Spleen (tissue), 11 donors: ENCODE data around the gene PRR27. TPM values are rescaled to one million over a fixed set of nuclear protein-coding genes. Genes with fewer than 3 reads are reported as not detected.

Experiments
- DNase-seq: peaks from one replicate; pipeline ENCODE4 v3.0.0-alpha.2; 2020
- H3K27ac ChIP-seq, 8 donors: fragments of 200-600 bp; sonication (generic) in 7 of 8; 1 replicate in 4 of 8; 2 replicates in 4 of 8; pipeline versions ENCODE4 v1.5.0 to v1.8.0; 2016 to 2021; ENCODE audit warnings: inconsistent platforms in 4 of 8, mild to moderate bottlenecking in 4 of 8, moderate library complexity in 1 of 8
- H3K27me3 ChIP-seq, 7 donors: fragments of 200-600 bp; sonication (generic) in 6 of 7; replicated peaks in 1 of 7; 1 replicate in 4 of 7; 2 replicates in 3 of 7; pipeline versions ENCODE4 v1.5.0 to v1.8.0; 2016 to 2021; ENCODE audit warnings: inconsistent platforms in 3 of 7, mild to moderate bottlenecking in 1 of 7
- H3K36me3 ChIP-seq, 6 donors: fragments of 200-600 bp; sonication (generic) in 5 of 6; 1 replicate in 4 of 6; 2 replicates in 2 of 6; pipeline versions ENCODE4 v1.5.0 to v1.8.0; 2016 to 2021; ENCODE audit warnings: inconsistent platforms in 2 of 6
- H3K4me1 ChIP-seq, 6 donors: fragments of 200-600 bp; sonication (generic) in 5 of 6; 1 replicate in 3 of 6; 2 replicates in 3 of 6; pipeline versions ENCODE4 v1.5.0 to v1.8.0; 2016 to 2021; ENCODE audit warnings: inconsistent platforms in 3 of 6
- H3K4me3 ChIP-seq, 8 donors: fragments of 200-600 bp; sonication (generic) in 7 of 8; 1 replicate in 4 of 8; 2 replicates in 4 of 8; pipeline versions ENCODE4 v1.5.0 to v1.8.0; 2016 to 2021; ENCODE audit warnings: inconsistent platforms in 4 of 8, mild to moderate bottlenecking in 4 of 8, moderate library complexity in 2 of 8
- H3K9me3 ChIP-seq, 8 donors: fragments of 200-600 bp; sonication (generic) in 7 of 8; 1 replicate in 4 of 8; 2 replicates in 4 of 8; pipeline versions ENCODE4 v1.5.0 to v1.8.0; 2016 to 2021; ENCODE audit warnings: inconsistent platforms in 4 of 8
- POLR2A ChIP-seq, 3 donors: fragments of 450-650 bp; IDR thresholded peaks; one replicate each; pipeline ENCODE4 v1.5.1; 2017; ENCODE audit warnings: antibody characterized with exemption in 3 of 3, mild to moderate bottlenecking in 1 of 3
- POLR2AphosphoS5 ChIP-seq, 3 donors: sonication (generic); formaldehyde crosslinking; IDR thresholded peaks; one replicate each; pipeline ENCODE4 v1.5.1; 2017; ENCODE audit warnings: antibody characterized with exemption in 3 of 3
- WGBS, 5 donors: extraction: QIAGEN DNeasy Blood & Tissue Kit in 3 of 5; methylation state at CpG; one replicate each; pipeline versions ENCODE4 v1.1.5 to v1.1.7; 2013 to 2018; 5-methylcytosine and 5-hydroxymethylcytosine counted together
- intact Hi-C: fragments of 100-400 bp; cut with DNase I; formaldehyde crosslinking; loops from one replicate; pipeline ENCODE4 v1.15.0; 2023; ENCODE audit warnings: low total_unique reads
- polyA plus RNA-seq, 3 donors: library from polyadenylated mRNA; stranded (reverse); fragments of 200-250 nt; gene quantifications; one replicate each; pipeline ENCODE4 v1.2.1, GENCODE V29; 2013
- total RNA-seq, 7 donors: library from RNA; depleted of rRNA in 3 of 7; stranded (reverse); fragments of >200 nt in 3 of 7; fragmentation: NEBNext Ultra II Directional in 4 of 7; extraction: Animal tissue kit (Norgen Biotek cat#: 25700) in 4 of 7; gene quantifications; one replicate each; pipeline versions ENCODE4 v1.1.0 to v1.2.1, GENCODE V29; 2016 to 2021
- TF ChIP-seq, protein P1 (sequence below), 11 experiments: fragments of 200-600 bp in 7 of 11; fragments of 450-650 bp in 4 of 11; sonication (generic) in 4 of 11; IDR thresholded peaks in 8 of 11; conservative IDR thresholded peaks in 3 of 11; 1 replicate in 7 of 11; 2 replicates in 4 of 11; pipeline versions ENCODE4 v1.4.0 to v1.8.0; 2016 to 2021; ENCODE audit warnings: antibody characterized with exemption in 11 of 11, inconsistent platforms in 4 of 11, mild to moderate bottlenecking in 1 of 11
- donor health status: healthy with polysubstance abuse.
- donor health status: DM: no; HTN: no; CAD: no; lungs with moderate emphysema.
- donor health status: DM: no; HTN: no; CAD: no.
- donor health status: Bipolar disorder and iron deficiency.
- donor health status: healthy.
- donor health status: DM: no; HTN: no; CAD: no.
- donor health status: DM: yes; HTN: yes; CAD: no.

The PRR27 gene
- total and polyA plus RNA-seq, 10 donors, result not detected

DNA sequence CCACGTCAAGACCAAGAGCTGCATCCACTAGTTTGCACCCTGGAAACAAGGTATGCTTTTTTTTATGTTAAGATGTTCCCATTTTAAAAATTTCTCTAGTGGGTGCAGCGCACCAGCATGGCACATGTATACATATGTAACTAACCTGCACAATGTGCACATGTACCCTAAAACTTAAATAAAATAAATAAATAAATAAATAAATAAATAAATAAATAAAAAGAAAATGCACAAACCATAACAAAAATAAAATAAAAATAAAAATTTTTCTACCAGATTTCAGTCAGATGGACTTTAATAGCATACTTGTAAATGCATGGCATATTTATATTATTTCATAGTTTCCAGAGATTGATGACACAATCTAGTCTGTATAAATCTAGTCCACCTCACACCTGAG is 1.9 kb upstream of the PRR27 start:
- no peaks in the 10 kb centered on the region for H3K27me3 ChIP-seq
- no peaks in the 10 kb centered on the region for H3K9me3 ChIP-seq
- H3K4me1 ChIP-seq, result no peaks in the 10 kb centered on the region
- TF ChIP-seq, protein P1, sequence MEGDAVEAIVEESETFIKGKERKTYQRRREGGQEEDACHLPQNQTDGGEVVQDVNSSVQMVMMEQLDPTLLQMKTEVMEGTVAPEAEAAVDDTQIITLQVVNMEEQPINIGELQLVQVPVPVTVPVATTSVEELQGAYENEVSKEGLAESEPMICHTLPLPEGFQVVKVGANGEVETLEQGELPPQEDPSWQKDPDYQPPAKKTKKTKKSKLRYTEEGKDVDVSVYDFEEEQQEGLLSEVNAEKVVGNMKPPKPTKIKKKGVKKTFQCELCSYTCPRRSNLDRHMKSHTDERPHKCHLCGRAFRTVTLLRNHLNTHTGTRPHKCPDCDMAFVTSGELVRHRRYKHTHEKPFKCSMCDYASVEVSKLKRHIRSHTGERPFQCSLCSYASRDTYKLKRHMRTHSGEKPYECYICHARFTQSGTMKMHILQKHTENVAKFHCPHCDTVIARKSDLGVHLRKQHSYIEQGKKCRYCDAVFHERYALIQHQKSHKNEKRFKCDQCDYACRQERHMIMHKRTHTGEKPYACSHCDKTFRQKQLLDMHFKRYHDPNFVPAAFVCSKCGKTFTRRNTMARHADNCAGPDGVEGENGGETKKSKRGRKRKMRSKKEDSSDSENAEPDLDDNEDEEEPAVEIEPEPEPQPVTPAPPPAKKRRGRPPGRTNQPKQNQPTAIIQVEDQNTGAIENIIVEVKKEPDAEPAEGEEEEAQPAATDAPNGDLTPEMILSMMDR (IDR thresholded peaks at IDR 0.05 in 8 of 11, conservative IDR thresholded peaks at IDR 0.05 in 3 of 11), result no peak
- no peak for TF ChIP-seq POLR2A (IDR thresholded peaks at IDR 0.05)
- no peaks in the 10 kb centered on the region for H3K36me3 ChIP-seq
- H3K4me3 ChIP-seq, result no peak overlapping the region
- 80 to 85% (median 83%) methylated on average over 2 of the region's 2 CpGs for WGBS, 5 donors
- DNase-seq, result no peak
- intact Hi-C loops, result no loop called here
- H3K27ac ChIP-seq, result no peak overlapping the region

DNA sequence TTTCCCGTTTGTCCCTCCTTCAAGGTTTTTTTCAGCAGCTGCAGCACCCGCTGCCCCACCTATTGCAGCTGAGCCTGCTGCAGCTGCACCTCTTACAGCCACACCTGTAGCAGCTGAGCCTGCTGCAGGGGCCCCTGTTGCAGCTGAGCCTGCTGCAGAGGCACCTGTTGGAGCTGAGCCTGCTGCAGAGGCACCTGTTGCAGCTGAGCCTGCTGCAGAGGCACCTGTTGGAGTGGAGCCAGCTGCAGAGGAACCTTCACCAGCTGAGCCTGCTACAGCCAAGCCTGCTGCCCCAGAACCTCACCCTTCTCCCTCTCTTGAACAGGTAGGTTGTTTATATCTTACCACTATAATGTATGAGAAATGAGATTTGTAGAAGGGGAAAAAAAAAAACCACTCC is 4.5 kb downstream of the PRR27 start:
- intact Hi-C loops, result no loop called here
- no peaks in the 10 kb centered on the region for H3K27me3 ChIP-seq
- no peaks in the 10 kb centered on the region for H3K9me3 ChIP-seq
- no peaks in the 10 kb centered on the region for H3K36me3 ChIP-seq
- 59 to 70% (median 63%) methylated on average over 2 of the region's 2 CpGs for WGBS, 5 donors
- no peak for TF ChIP-seq POLR2A (IDR thresholded peaks at IDR 0.05)
- no peak for TF ChIP-seq POLR2AphosphoS5 (IDR thresholded peaks at IDR 0.05)
- TF ChIP-seq, protein P1 (IDR thresholded peaks at IDR 0.05 in 8 of 11, conservative IDR thresholded peaks at IDR 0.05 in 3 of 11), result no peak
- no peak overlapping the region for H3K4me3 ChIP-seq
- DNase-seq, result no peak
- no peaks in the 10 kb centered on the region for H3K4me1 ChIP-seq
- no peak overlapping the region for H3K27ac ChIP-seq

DNA sequence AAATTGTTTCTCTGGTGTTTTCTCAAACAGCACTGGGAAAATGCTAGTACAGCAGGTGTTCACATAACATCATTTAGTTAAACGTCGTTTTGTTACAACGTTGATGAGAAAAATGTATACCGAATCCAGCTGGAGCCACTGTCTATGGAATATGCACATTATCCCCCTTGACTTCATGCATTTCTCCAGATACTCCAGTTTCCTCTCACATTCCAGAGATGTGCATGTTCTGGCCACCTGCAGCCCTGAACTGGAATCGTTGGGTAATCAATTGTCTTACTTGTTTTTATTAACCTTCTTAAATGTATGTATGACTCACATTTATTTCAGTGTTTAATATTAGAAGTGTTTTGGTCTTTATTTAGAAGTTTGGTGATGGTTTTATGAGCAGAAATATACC is 23.1 kb downstream of the PRR27 start:
- H3K9me3 ChIP-seq, result no peaks in the 10 kb centered on the region
- no peaks in the 10 kb centered on the region for H3K36me3 ChIP-seq
- TF ChIP-seq POLR2A (IDR thresholded peaks at IDR 0.05) (no peak), POLR2AphosphoS5 (IDR thresholded peaks at IDR 0.05) (no peak)
- TF ChIP-seq, protein P1 (IDR thresholded peaks at IDR 0.05 in 8 of 11, conservative IDR thresholded peaks at IDR 0.05 in 3 of 11), result no peak
- no peak overlapping the region for H3K27ac ChIP-seq
- no peaks in the 10 kb centered on the region for H3K4me1 ChIP-seq
- H3K4me3 ChIP-seq, result no peak overlapping the region
- intact Hi-C loops, result no loop called here
- no peaks in the 10 kb centered on the region for H3K27me3 ChIP-seq
- DNase-seq, result no peak
- WGBS, 5 donors, result 72 to 78% (median 73%) methylated on average over 5 of the region's 5 CpGs

DNA sequence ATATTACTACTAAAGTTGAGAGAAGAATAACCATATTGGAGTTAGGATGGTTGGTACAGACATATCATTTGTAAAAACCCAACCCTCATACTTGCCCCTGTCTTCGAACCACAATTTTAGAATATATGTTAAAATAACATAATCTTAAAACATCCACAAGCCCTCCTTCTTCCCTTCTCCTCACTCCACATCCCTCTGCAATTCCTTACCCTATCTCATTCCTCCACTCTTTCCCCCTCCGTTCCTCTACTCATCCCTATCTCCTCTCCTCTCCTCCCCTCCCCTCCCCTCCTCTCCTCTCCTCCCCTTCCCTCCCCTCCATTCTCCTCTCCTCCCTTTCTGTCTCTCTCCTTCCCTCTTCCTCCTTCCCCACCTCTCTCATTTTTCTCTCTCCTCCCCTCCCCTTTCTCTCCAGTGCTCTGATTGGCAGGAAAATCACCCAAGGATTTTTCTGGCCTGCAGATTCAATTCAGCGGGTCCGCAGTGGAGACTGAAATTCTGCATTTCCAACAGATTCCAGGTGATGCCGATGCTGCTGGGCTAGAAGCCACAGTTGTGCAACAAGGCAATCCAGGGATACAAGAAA is 24.1 kb downstream of the PRR27 start:
- Histone ChIP-seq H3K9me3 (no peaks in the 10 kb centered on the region), H3K4me1 (no peaks in the 10 kb centered on the region), H3K27ac (no peak overlapping the region), H3K4me3 (no peak overlapping the region), H3K27me3 (no peaks in the 10 kb centered on the region), H3K36me3 (no peaks in the 10 kb centered on the region)
- TF ChIP-seq POLR2AphosphoS5 (IDR thresholded peaks at IDR 0.05), result no peak
- TF ChIP-seq, protein P1 (IDR thresholded peaks at IDR 0.05 in 8 of 11, conservative IDR thresholded peaks at IDR 0.05 in 3 of 11), result no peak
- no peak for TF ChIP-seq POLR2A (IDR thresholded peaks at IDR 0.05)
- intact Hi-C loops, result no loop called here
- 65 to 83% (median 76%) methylated on average over 5 of the region's 5 CpGs for WGBS, 5 donors
- no peak for DNase-seq
